ENCODE data around the gene RAB5A.

DNA sequence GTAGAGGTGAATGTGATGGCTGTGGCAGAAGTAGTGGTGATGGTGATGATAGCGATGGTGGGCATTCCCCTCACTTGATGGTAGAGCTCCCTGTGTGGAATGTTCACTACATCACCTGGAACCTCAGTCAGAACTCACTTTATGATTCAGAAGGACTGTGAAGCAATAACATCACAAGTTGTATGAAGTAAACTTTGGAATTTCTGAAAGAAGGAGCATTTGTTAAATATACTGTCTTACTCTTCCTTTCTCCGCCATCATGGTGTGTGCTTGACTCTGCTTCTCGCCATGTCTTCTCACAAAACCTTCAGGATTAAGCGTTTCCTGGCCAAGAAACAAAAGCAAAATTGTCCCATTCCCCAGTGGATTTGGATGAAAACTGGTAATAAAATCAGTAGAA, 65.3 kb downstream of the RAB5A start, which contains the start of gene PP2D1:
- TF ChIP-seq, protein P1, sequence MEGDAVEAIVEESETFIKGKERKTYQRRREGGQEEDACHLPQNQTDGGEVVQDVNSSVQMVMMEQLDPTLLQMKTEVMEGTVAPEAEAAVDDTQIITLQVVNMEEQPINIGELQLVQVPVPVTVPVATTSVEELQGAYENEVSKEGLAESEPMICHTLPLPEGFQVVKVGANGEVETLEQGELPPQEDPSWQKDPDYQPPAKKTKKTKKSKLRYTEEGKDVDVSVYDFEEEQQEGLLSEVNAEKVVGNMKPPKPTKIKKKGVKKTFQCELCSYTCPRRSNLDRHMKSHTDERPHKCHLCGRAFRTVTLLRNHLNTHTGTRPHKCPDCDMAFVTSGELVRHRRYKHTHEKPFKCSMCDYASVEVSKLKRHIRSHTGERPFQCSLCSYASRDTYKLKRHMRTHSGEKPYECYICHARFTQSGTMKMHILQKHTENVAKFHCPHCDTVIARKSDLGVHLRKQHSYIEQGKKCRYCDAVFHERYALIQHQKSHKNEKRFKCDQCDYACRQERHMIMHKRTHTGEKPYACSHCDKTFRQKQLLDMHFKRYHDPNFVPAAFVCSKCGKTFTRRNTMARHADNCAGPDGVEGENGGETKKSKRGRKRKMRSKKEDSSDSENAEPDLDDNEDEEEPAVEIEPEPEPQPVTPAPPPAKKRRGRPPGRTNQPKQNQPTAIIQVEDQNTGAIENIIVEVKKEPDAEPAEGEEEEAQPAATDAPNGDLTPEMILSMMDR (conservative IDR thresholded peaks at IDR 0.05; ENCODE audit: low read depth in 2 of 2) = no peak
- no peak for TF ChIP-seq NANOG (IDR thresholded peaks at IDR 0.05; ENCODE audit: borderline replicate concordance)
- no peak for TF ChIP-seq ZNF331 (CRISPR knock-in tag; IDR thresholded peaks at IDR 0.05; ENCODE audit: low read depth)
- no peak for TF ChIP-seq POLR2AphosphoS5 (IDR thresholded peaks at IDR 0.05; ENCODE audit: low read depth)
- TF ChIP-seq STAT1 (IDR thresholded peaks at IDR 0.05; ENCODE audit: unreplicated experiment) = no peak
- TF ChIP-seq EZH2phosphoT487 (IDR thresholded peaks at IDR 0.05; ENCODE audit: unreplicated experiment) = no peak
- TF ChIP-seq EZH2 (IDR thresholded peaks at IDR 0.05; ENCODE audit: low read depth, unreplicated experiment) = no peak
- TF ChIP-seq JUNB (IDR thresholded peaks at IDR 0.05; ENCODE audit: unreplicated experiment) = no peak
- no peak for TF ChIP-seq ZNF114 (CRISPR knock-in tag; IDR thresholded peaks at IDR 0.05)
- no peak for TF ChIP-seq CREB1 (CRISPR knock-in tag; IDR thresholded peaks at IDR 0.05; ENCODE audit: low read depth)
- TF ChIP-seq, protein P2, sequence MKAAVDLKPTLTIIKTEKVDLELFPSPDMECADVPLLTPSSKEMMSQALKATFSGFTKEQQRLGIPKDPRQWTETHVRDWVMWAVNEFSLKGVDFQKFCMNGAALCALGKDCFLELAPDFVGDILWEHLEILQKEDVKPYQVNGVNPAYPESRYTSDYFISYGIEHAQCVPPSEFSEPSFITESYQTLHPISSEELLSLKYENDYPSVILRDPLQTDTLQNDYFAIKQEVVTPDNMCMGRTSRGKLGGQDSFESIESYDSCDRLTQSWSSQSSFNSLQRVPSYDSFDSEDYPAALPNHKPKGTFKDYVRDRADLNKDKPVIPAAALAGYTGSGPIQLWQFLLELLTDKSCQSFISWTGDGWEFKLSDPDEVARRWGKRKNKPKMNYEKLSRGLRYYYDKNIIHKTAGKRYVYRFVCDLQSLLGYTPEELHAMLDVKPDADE (IDR thresholded peaks at IDR 0.05) = no peak
- TF ChIP-seq, protein P3, sequence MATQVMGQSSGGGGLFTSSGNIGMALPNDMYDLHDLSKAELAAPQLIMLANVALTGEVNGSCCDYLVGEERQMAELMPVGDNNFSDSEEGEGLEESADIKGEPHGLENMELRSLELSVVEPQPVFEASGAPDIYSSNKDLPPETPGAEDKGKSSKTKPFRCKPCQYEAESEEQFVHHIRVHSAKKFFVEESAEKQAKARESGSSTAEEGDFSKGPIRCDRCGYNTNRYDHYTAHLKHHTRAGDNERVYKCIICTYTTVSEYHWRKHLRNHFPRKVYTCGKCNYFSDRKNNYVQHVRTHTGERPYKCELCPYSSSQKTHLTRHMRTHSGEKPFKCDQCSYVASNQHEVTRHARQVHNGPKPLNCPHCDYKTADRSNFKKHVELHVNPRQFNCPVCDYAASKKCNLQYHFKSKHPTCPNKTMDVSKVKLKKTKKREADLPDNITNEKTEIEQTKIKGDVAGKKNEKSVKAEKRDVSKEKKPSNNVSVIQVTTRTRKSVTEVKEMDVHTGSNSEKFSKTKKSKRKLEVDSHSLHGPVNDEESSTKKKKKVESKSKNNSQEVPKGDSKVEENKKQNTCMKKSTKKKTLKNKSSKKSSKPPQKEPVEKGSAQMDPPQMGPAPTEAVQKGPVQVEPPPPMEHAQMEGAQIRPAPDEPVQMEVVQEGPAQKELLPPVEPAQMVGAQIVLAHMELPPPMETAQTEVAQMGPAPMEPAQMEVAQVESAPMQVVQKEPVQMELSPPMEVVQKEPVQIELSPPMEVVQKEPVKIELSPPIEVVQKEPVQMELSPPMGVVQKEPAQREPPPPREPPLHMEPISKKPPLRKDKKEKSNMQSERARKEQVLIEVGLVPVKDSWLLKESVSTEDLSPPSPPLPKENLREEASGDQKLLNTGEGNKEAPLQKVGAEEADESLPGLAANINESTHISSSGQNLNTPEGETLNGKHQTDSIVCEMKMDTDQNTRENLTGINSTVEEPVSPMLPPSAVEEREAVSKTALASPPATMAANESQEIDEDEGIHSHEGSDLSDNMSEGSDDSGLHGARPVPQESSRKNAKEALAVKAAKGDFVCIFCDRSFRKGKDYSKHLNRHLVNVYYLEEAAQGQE (IDR thresholded peaks at IDR 0.05; ENCODE audit: unreplicated experiment) = no peak
- TF ChIP-seq, protein P4, sequence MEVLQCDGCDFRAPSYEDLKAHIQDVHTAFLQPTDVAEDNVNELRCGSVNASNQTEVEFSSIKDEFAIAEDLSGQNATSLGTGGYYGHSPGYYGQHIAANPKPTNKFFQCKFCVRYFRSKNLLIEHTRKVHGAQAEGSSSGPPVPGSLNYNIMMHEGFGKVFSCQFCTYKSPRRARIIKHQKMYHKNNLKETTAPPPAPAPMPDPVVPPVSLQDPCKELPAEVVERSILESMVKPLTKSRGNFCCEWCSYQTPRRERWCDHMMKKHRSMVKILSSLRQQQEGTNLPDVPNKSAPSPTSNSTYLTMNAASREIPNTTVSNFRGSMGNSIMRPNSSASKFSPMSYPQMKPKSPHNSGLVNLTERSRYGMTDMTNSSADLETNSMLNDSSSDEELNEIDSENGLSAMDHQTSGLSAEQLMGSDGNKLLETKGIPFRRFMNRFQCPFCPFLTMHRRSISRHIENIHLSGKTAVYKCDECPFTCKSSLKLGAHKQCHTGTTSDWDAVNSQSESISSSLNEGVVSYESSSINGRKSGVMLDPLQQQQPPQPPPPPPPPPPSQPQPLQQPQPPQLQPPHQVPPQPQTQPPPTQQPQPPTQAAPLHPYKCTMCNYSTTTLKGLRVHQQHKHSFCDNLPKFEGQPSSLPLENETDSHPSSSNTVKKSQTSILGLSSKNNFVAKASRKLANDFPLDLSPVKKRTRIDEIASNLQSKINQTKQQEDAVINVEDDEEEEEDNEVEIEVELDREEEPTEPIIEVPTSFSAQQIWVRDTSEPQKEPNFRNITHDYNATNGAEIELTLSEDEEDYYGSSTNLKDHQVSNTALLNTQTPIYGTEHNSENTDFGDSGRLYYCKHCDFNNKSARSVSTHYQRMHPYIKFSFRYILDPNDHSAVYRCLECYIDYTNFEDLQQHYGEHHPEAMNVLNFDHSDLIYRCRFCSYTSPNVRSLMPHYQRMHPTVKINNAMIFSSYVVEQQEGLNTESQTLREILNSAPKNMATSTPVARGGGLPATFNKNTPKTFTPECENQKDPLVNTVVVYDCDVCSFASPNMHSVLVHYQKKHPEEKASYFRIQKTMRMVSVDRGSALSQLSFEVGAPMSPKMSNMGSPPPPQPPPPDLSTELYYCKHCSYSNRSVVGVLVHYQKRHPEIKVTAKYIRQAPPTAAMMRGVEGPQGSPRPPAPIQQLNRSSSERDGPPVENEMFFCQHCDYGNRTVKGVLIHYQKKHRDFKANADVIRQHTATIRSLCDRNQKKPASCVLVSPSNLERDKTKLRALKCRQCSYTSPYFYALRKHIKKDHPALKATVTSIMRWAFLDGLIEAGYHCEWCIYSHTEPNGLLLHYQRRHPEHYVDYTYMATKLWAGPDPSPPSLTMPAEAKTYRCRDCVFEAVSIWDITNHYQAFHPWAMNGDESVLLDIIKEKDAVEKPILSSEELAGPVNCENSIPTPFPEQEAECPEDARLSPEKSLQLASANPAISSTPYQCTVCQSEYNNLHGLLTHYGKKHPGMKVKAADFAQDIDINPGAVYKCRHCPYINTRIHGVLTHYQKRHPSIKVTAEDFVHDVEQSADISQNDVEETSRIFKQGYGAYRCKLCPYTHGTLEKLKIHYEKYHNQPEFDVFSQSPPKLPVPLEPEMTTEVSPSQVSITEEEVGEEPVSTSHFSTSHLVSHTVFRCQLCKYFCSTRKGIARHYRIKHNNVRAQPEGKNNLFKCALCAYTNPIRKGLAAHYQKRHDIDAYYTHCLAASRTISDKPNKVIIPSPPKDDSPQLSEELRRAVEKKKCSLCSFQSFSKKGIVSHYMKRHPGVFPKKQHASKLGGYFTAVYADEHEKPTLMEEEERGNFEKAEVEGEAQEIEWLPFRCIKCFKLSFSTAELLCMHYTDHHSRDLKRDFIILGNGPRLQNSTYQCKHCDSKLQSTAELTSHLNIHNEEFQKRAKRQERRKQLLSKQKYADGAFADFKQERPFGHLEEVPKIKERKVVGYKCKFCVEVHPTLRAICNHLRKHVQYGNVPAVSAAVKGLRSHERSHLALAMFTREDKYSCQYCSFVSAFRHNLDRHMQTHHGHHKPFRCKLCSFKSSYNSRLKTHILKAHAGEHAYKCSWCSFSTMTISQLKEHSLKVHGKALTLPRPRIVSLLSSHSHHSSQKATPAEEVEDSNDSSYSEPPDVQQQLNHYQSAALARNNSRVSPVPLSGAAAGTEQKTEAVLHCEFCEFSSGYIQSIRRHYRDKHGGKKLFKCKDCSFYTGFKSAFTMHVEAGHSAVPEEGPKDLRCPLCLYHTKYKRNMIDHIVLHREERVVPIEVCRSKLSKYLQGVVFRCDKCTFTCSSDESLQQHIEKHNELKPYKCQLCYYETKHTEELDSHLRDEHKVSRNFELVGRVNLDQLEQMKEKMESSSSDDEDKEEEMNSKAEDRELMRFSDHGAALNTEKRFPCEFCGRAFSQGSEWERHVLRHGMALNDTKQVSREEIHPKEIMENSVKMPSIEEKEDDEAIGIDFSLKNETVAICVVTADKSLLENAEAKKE (CRISPR knock-in tag; IDR thresholded peaks at IDR 0.05) = no peak

Data from GM23338 (cell line).